Bladder microvascular endothelial cell (primary cell): Measurements from ENCODE around the gene NR5A1. TPM values are rescaled to one million over a fixed set of nuclear protein-coding genes. Genes with fewer than 3 reads are reported as not detected.

ENCODE experiments used
- total RNA-seq: library from RNA; depleted of rRNA; stranded (reverse); fragments of >200 nt; gene quantifications from 2 replicates; pipeline ENCODE4 v1.2.3, GENCODE V29; 2014

NR5A1 gene
- not detected in 2 replicates for total RNA-seq

GRCh38 chr9:124506931-124507879 lies at the start of gene NR5A1:
Gene NR5A1 (minus strand): TSS chr9:124507399. CDS start chr9:124503395, 4,004 bp downstream.

GRCh38 chr9:124450241-124450924 lies 56.8 kb downstream of the NR5A1 start, which contains the start of gene ADGRD2:
Gene ADGRD2 (plus strand): TSS chr9:124450451. CDS start chr9:124451667, 1,216 bp downstream.

Other genes with a start within 250 kb of the NR5A1 start
- gene NEK6, start 249.4 kb downstream of the NR5A1 start, total RNA-seq = 13.3 and 57.1 TPM in 2 replicates
- 200 and 243 TPM in 2 replicates for gene PSMB7, start 92.0 kb downstream of the NR5A1 start, total RNA-seq
- under 0.01 TPM in 1 of 2 replicates, not detected in the other for gene ADGRD2, start 56.9 kb downstream of the NR5A1 start, total RNA-seq